ENCODE data around the gene C19orf67. TPM values are rescaled to one million over a fixed set of nuclear protein-coding genes. Genes with fewer than 3 reads are reported as not detected.
"Not testable (repeated sequence)": the region's sequence is repeated elsewhere in the genome, so short reads cannot be mapped to it uniquely, and the experiment has no call there.

Gene C19orf67
- total RNA-seq, 4 donors from 2014 or later, result not detected

DNA sequence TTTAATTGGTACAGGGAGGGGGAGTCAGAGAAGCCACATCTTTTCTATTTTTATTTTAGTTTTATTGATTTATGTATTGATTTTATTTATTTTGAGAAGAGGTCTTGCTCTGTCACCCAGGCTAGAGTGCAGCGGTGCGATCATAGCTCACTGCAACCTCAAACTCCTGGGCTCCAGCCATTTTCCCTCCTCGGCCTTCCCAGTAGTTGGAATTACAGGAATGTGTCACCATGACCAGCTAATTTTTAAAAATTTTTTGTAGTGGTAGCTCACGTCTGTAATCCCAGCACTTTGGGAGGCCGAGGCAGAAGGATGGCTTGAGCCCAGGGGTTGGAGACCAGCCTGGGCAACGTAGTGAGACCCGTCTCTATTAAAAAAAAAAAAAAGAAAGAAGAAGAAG is 49.9 kb downstream of the C19orf67 start:
- H3K9me3 ChIP-seq, result no peaks in the 10 kb centered on the region
- DNase-seq, result no peak
- H3K36me3 ChIP-seq, result no peaks in the 10 kb centered on the region
- WGBS, 2 donors, result 84 to 88% methylated on average over 7 of the region's 7 CpGs
- no peak overlapping the region for H3K27ac ChIP-seq
- peaks cover 6 to 9% of the 10 kb centered on the region in 2 donors for H3K4me1 ChIP-seq
- no peaks in the 10 kb centered on the region for H3K27me3 ChIP-seq
- TF ChIP-seq POLR2A (IDR thresholded peaks at IDR 0.05), result no peak
- TF ChIP-seq, protein P1, sequence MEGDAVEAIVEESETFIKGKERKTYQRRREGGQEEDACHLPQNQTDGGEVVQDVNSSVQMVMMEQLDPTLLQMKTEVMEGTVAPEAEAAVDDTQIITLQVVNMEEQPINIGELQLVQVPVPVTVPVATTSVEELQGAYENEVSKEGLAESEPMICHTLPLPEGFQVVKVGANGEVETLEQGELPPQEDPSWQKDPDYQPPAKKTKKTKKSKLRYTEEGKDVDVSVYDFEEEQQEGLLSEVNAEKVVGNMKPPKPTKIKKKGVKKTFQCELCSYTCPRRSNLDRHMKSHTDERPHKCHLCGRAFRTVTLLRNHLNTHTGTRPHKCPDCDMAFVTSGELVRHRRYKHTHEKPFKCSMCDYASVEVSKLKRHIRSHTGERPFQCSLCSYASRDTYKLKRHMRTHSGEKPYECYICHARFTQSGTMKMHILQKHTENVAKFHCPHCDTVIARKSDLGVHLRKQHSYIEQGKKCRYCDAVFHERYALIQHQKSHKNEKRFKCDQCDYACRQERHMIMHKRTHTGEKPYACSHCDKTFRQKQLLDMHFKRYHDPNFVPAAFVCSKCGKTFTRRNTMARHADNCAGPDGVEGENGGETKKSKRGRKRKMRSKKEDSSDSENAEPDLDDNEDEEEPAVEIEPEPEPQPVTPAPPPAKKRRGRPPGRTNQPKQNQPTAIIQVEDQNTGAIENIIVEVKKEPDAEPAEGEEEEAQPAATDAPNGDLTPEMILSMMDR (IDR thresholded peaks at IDR 0.05), result no peak
- intact Hi-C loops (cut with DNase I), result no loop called here
- H3K4me3 ChIP-seq (replicated peaks in 1 of 3), result no peak overlapping the region

DNA sequence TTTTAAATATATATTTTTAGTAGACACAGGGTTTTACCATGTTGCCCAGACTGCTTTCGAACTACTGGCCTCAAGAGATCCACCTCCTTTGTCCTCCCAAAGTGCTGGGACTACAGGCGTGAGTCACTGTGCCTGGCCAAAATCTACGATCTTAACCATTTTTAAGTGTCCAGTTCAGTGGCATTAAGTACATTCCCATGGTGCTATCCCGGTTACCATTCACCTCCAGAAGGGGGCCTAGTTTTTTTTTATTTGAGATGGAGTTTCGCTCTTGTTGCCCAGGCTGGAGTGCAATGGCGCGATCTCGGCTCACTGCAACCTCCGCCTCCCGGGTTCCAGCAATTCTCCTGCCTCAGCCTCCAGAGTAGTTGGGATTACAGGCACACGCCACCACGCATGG is 50.4 kb downstream of the C19orf67 start:
- H3K9me3 ChIP-seq; H3K4me3 ChIP-seq (replicated peaks in 1 of 3); H3K27me3 ChIP-seq; DNase-seq; intact Hi-C loops (cut with DNase I); H3K4me1 ChIP-seq; H3K36me3 ChIP-seq; H3K27ac ChIP-seq: not testable (repeated sequence)
- 89% methylated on average over 12 of the region's 12 CpGs for WGBS, 2 donors

DNA sequence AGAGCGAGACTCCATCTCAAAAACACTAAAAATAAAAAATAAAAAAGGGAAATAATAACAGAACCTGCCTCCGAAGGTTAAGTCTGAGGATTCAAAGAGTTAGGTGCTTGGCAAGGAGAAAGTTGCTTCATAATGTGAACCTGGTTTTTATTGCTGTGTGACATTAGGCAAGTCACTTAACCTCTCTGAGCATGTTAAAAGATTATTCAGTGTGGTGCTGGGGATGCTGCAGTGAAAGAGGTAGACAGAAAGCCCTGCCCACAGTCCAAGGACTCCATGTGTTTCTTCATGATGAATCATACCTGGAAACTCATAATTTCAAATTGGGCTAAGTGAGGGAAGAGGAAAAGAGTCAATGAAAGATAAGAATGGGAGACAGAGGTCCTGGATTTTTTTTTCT is 51.6 kb downstream of the C19orf67 start:
- TF ChIP-seq, protein P1 (IDR thresholded peaks at IDR 0.05), result no peak
- TF ChIP-seq POLR2A (IDR thresholded peaks at IDR 0.05), result no peak
- no peaks in the 10 kb centered on the region for H3K36me3 ChIP-seq
- H3K4me3 ChIP-seq (replicated peaks in 1 of 3), result no peak overlapping the region
- no peaks in the 10 kb centered on the region for H3K27me3 ChIP-seq
- 95 to 97% methylated on average over 2 of the region's 2 CpGs for WGBS, 2 donors
- intact Hi-C loops (cut with DNase I), result no loop called here
- H3K9me3 ChIP-seq, result no peaks in the 10 kb centered on the region
- peaks cover 6 to 9% of the 10 kb centered on the region in 2 donors for H3K4me1 ChIP-seq
- no peak for DNase-seq
- H3K27ac ChIP-seq, result no peak overlapping the region

DNA sequence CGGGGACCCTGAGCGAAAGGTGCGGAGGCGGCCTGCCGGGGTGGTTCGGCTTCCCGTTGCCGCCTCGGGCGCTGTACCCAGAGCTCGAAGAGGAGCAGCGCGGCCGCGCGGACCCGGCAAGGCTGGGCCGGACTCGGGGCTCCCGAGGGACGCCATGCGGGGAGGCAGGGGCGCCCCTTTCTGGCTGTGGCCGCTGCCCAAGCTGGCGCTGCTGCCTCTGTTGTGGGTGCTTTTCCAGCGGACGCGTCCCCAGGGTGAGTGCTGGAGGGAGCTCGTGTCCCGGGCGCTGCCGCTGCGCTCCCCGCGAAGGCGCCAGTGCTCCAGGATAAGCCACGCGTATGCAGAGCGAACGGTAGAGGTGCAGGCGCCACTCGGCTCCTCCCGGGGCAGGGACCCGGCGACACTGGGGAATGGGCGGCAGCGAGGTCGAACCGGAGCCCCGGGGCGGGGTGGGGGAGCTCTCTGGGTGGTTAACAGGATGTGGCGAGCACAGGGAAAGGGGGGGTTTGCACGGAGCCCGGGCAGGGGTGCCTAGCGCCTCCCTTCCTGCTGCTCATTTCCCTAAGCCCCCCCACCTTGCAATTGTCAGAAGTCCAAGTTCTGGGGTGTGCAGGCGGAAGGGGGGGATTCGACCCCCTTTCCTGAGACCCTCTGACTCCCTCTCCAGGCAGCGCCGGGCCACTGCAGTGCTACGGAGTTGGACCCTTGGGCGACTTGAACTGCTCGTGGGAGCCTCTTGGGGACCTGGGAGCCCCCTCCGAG is 53.7 kb downstream of the C19orf67 start, which contains the start of gene IL27RA:
Gene IL27RA (plus strand): TSS at position 44 of the 762 bp plus-strand sequence. CDS start 111 bp downstream, at position 155.
- no peaks in the 10 kb centered on the region for H3K36me3 ChIP-seq
- peaks cover 6 to 9% of the 10 kb centered on the region in 2 donors for H3K4me1 ChIP-seq
- intact Hi-C loops (cut with DNase I), result no loop called here
- WGBS, 2 donors, result 0 to 2% methylated on average over 8 of the region's 63 CpGs
- no peaks in the 10 kb centered on the region for H3K9me3 ChIP-seq
- no peaks in the 10 kb centered on the region for H3K27me3 ChIP-seq
- peak within 1 kb of the TSS in 2 of 3 donors; percentile 52 to 55 for H3K27ac ChIP-seq
- H3K4me3 ChIP-seq (replicated peaks in 1 of 3), result peak within 1 kb of the TSS; percentile 5 to 70 (median 62)
- peak; percentile 58 to 60 for DNase-seq
- no peak for TF ChIP-seq POLR2A (IDR thresholded peaks at IDR 0.05)
- TF ChIP-seq, protein P1 (IDR thresholded peaks at IDR 0.05), result peak in 4 of 6 experiments; percentile 35 to 55 (median 45)

Other genes starting within 250 kb of the C19orf67 start
- gene NANOS3, start 208.6 kb downstream of the C19orf67 start, total RNA-seq, result not detected
- gene BRME1, start 179.7 kb downstream of the C19orf67 start, total RNA-seq, result 1 to 10 TPM in 3 of 4 donors, under 1 TPM in 1; 0.34 to 1.7 (median 1.0) TPM
- 10 to 100 TPM; 29.3 to 36.4 (median 31.3) TPM for gene CC2D1A, start 179.6 kb downstream of the C19orf67 start, total RNA-seq
- 1 to 10 TPM in 1 of 4 donors, under 1 TPM in 2, not detected in 1; 0.40 to 1.4 (median 0.63) TPM for gene PODNL1, start 147.4 kb downstream of the C19orf67 start, total RNA-seq
- 10 to 100 TPM in 3 of 4 donors, 1 to 10 TPM in 1; 9.5 to 19.6 (median 11.6) TPM for gene DCAF15, start 133.3 kb downstream of the C19orf67 start, total RNA-seq
- gene RFX1, start 79.5 kb downstream of the C19orf67 start, total RNA-seq, result 1 to 10 TPM; 4.8 to 9.1 (median 9.1) TPM
- gene RLN3, start 57.6 kb downstream of the C19orf67 start, total RNA-seq, result not detected
- 1 to 10 TPM; 1.9 to 4.9 (median 3.4) TPM for gene IL27RA, start 54.0 kb downstream of the C19orf67 start, total RNA-seq
- gene PALM3, start 23.7 kb downstream of the C19orf67 start, total RNA-seq, result 1 to 10 TPM; 4.8 to 9.6 (median 6.8) TPM
- gene MISP3, start 13.0 kb downstream of the C19orf67 start, total RNA-seq, result 1 to 10 TPM; 7.9 to 9.9 (median 9.1) TPM
- gene SAMD1, start 5.0 kb upstream of the C19orf67 start, total RNA-seq, result 10 to 100 TPM; 15.2 to 27.3 (median 22.7) TPM
- 10 to 100 TPM; 33.2 to 69.4 (median 55.5) TPM for gene PRKACA, start 32.0 kb upstream of the C19orf67 start, total RNA-seq
- gene ASF1B, start 50.8 kb upstream of the C19orf67 start, total RNA-seq, result 1 to 10 TPM in 2 of 4 donors, under 1 TPM in 2; 0.54 to 2.6 (median 0.95) TPM
- 10 to 100 TPM; 18.5 to 56.3 (median 46.2) TPM for gene ADGRL1, start 120.4 kb upstream of the C19orf67 start, total RNA-seq